HEK293T (cell line): ENCODE data around the gene CBX4.

ENCODE experiments used
- CTCF ChIA-PET: fragments of 350-600 bp; formaldehyde crosslinking; extraction: SDS; loops from one replicate; lab custom pipeline; 2021; ENCODE audit warnings: antibody characterized with exemption, inconsistent platforms; lab: Yijun Ruan, JAX
- POLR2A ChIA-PET: fragments of 350-600 bp; formaldehyde crosslinking; extraction: SDS; loops from one replicate; lab custom pipeline; 2020; ENCODE audit warnings: antibody characterized with exemption, inconsistent platforms; lab: Yijun Ruan, JAX
- DNase-seq: peaks from one replicate; pipeline ENCODE4 v3.0.0; 2012; ENCODE audit warnings: mixed read lengths; ENCODE audit errors: extremely low spot score
- ARNT ChIP-seq: fragments of 450-650 bp; IDR thresholded peaks from 2 replicates; pipeline ENCODE4 v1.6.1; 2017; ENCODE audit warnings: mild to moderate bottlenecking
- BHLHE40 ChIP-seq: fragments of 450-650 bp; IDR thresholded peaks from 2 replicates; pipeline ENCODE4 v1.6.1; 2016; ENCODE audit warnings: mild to moderate bottlenecking, moderate library complexity, borderline replicate concordance
- CTBP1 ChIP-seq: fragments of 450-650 bp; IDR thresholded peaks from 2 replicates; pipeline ENCODE4 v1.6.1; 2016; ENCODE audit warnings: borderline replicate concordance
- ELF4 ChIP-seq: fragments of 450-650 bp; IDR thresholded peaks from 2 replicates; pipeline ENCODE4 v1.6.1; 2017; ENCODE audit warnings: antibody characterized with exemption
- FOXA1 ChIP-seq: fragments of 450-650 bp; IDR thresholded peaks from 2 replicates; pipeline ENCODE4 v1.6.1; 2016; ENCODE audit warnings: mild to moderate bottlenecking
- FOXK2 ChIP-seq: fragments of 450-650 bp; IDR thresholded peaks from 2 replicates; pipeline ENCODE4 v1.6.1; 2016; ENCODE audit warnings: mild to moderate bottlenecking
- FOXM1 ChIP-seq: fragments of 450-650 bp; IDR thresholded peaks from 2 replicates; pipeline ENCODE4 v1.6.1; 2017; ENCODE audit warnings: mild to moderate bottlenecking, borderline replicate concordance
- HDGF ChIP-seq: fragments of 450-650 bp; IDR thresholded peaks from 2 replicates; pipeline ENCODE4 v1.6.1; 2017; ENCODE audit warnings: antibody characterized with exemption, borderline replicate concordance
- L3MBTL2 ChIP-seq: fragments of 450-650 bp; conservative IDR thresholded peaks from 2 replicates; pipeline ENCODE4 v1.6.1; 2016; ENCODE audit warnings: mild to moderate bottlenecking
- LEF1 ChIP-seq: fragments of 450-650 bp; IDR thresholded peaks from 2 replicates; pipeline ENCODE4 v1.6.1; 2017; ENCODE audit warnings: mild to moderate bottlenecking, borderline replicate concordance
- NFRKB ChIP-seq: fragments of 450-650 bp; IDR thresholded peaks from 2 replicates; pipeline ENCODE4 v1.6.1; 2016; ENCODE audit warnings: mild to moderate bottlenecking, moderate library complexity
- SP1 ChIP-seq: fragments of 450-650 bp; IDR thresholded peaks from 2 replicates; pipeline ENCODE4 v1.6.1; 2017
- SUZ12 ChIP-seq: fragments of 450-650 bp; IDR thresholded peaks from 2 replicates; pipeline ENCODE4 v1.6.1; 2016; ENCODE audit warnings: mild to moderate bottlenecking
- TARDBP ChIP-seq: fragments of 450-650 bp; IDR thresholded peaks from 2 replicates; pipeline ENCODE4 v1.6.1; 2016
- ZNF384 ChIP-seq: fragments of 450-650 bp; IDR thresholded peaks from 2 replicates; pipeline ENCODE4 v1.6.1; 2016
- TF ChIP-seq, protein P1 (sequence below): fragments of 450-650 bp; IDR thresholded peaks from 2 replicates; pipeline ENCODE4 v1.6.1; 2016

Gene CBX4

GRCh38 chr17:79836972-79837887, 2.0 kb downstream of the CBX4 start:
- CTCF ChIA-PET, result interaction anchor here (0.6 to 2.5 kb wide), 4 partner anchors 25 to 95 kb away, joined by 3 to 11 read pairs (median 3); no protein-coding TSS in a partner anchor
- no peak for DNase-seq
- POLR2A ChIA-PET, result interaction anchor here (1.0 to 3.0 kb wide), 5 partner anchors 20 to 157 kb away, joined by 3 to 25 read pairs (median 3); no protein-coding TSS in a partner anchor
- TF ChIP-seq SUZ12 (no peak), HDGF (no peak), CTBP1 (no peak), ARNT (no peak), LEF1 (no peak), L3MBTL2 (no peak), ZNF384 (no peak), FOXK2 (no peak), NFRKB (no peak), SP1 (no peak), TARDBP (no peak), FOXA1 (no peak), FOXM1 (no peak), ELF4 (no peak)
- TF ChIP-seq, protein P1, sequence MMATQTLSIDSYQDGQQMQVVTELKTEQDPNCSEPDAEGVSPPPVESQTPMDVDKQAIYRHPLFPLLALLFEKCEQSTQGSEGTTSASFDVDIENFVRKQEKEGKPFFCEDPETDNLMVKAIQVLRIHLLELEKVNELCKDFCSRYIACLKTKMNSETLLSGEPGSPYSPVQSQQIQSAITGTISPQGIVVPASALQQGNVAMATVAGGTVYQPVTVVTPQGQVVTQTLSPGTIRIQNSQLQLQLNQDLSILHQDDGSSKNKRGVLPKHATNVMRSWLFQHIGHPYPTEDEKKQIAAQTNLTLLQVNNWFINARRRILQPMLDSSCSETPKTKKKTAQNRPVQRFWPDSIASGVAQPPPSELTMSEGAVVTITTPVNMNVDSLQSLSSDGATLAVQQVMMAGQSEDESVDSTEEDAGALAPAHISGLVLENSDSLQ, result no peak

- ChIA-PET POLR2A (interaction anchor here (1.2 to 3.0 kb wide), 4 partner anchors 19 to 35 kb away, joined by 3 to 25 read pairs (median 4); no protein-coding TSS in a partner anchor), CTCF (interaction anchor here (0.7 to 2.5 kb wide), 3 partner anchors 24 to 95 kb away, joined by 3 to 11 read pairs (median 3); no protein-coding TSS in a partner anchor)
- DNase-seq, result no peak
- TF ChIP-seq CTBP1 (no peak), NFRKB (no peak), SP1 (no peak), BHLHE40 (no peak), FOXM1 (no peak)
Measured at GRCh38 chr17:79836510-79836971, 2.7 kb downstream of the CBX4 start.

- POLR2A ChIA-PET, result interaction anchor here (1.2 to 3.0 kb wide), 5 partner anchors 18 to 35 kb away, joined by 3 to 25 read pairs (median 5); no protein-coding TSS in a partner anchor
- DNase-seq, result no peak
- CTCF ChIA-PET, result interaction anchor here (0.7 to 2.5 kb wide), 10 partner anchors 11 to 94 kb away, joined by 3 to 11 read pairs (median 4); no protein-coding TSS in a partner anchor
- TF ChIP-seq FOXA1 (no peak), ZNF384 (no peak), ARNT (no peak), ELF4 (no peak), CTBP1 (no peak), NFRKB (no peak), BHLHE40 (no peak), HDGF (no peak), TARDBP (no peak), SP1 (no peak), FOXM1 (no peak), SUZ12 (no peak), L3MBTL2 (no peak)
Measured at GRCh38 chr17:79835953-79836509, 3.2 kb downstream of the CBX4 start.

- ChIA-PET CTCF (interaction anchor here (0.6 to 2.5 kb wide), 21 partner anchors 10 to 146 kb away, joined by 3 to 11 read pairs (median 4); no protein-coding TSS in a partner anchor), POLR2A (interaction anchor here (0.6 to 3.0 kb wide), 6 partner anchors 10 to 46 kb away, joined by 3 to 25 read pairs (median 3); partner anchors contain the start of gene CBX8)
- DNase-seq, result no peak
Measured at GRCh38 chr17:79835470-79835899, 3.8 kb downstream of the CBX4 start.

More at GRCh38 chr17:79835470-79835899, 3.8 kb downstream of the CBX4 start:
- no peak for TF ChIP-seq BHLHE40
- no peak for TF ChIP-seq ZNF384
- TF ChIP-seq SP1, result no peak
- TF ChIP-seq LEF1, result no peak
- TF ChIP-seq ELF4, result no peak
- no peak for TF ChIP-seq FOXM1
- TF ChIP-seq L3MBTL2, result no peak
- no peak for TF ChIP-seq NFRKB
- no peak for TF ChIP-seq ARNT
- TF ChIP-seq, protein P1, result no peak
- no peak for TF ChIP-seq HDGF
- TF ChIP-seq FOXA1, result no peak
- no peak for TF ChIP-seq SUZ12
- no peak for TF ChIP-seq FOXK2
- no peak for TF ChIP-seq TARDBP
- no peak for TF ChIP-seq CTBP1
